PC-3 (cell line): ENCODE results near the gene MAP2K3. TPM values are rescaled to one million over a fixed set of nuclear protein-coding genes. Genes with fewer than 3 reads are reported as not detected.
"Not testable (repeated sequence)": the region's sequence is repeated elsewhere in the genome, so short reads cannot be mapped to it uniquely, and the experiment has no call there.

Source experiments
- ATAC-seq: fragments of 200-7000 bp; cut with Tn5 transposase; 2 replicates; pipeline ENCODE4 v1.9.1; 2020; ENCODE audit warnings: mild to moderate bottlenecking, moderate library complexity
- BruUV-seq: library from RNA; stranded (reverse); fragments of 400-500 nt; replicated peaks from 2 replicates; lab custom pipeline; 2021; lab: Mats Ljungman, UMichigan
- CTCF ChIA-PET: fragments of 300-600 bp; sonication (Branson Sonifier 250); formaldehyde crosslinking; loops from one replicate; lab custom pipeline; 2022; ENCODE audit warnings: antibody characterized with exemption; lab: Charles Lee
- POLR2A ChIA-PET: fragments of 300-600 bp; sonication (Branson Sonifier 250); formaldehyde crosslinking; loops from one replicate; lab custom pipeline; 2022; ENCODE audit warnings: antibody characterized with exemption; ENCODE audit not compliant: unreplicated experiment; lab: Charles Lee
- DNase-seq: peaks from one replicate; pipeline ENCODE4 v3.0.0-alpha.2; 2015
- H2AFZ ChIP-seq: fragments of 300-600 bp; sonication (generic); 2 replicates; pipeline ENCODE4 v1.6.0; 2016; ENCODE audit warnings: antibody characterized with exemption, low read length
- H3F3A ChIP-seq: fragments of 300-600 bp; sonication (generic); one replicate; pipeline ENCODE4 v1.6.0; 2017; ENCODE audit warnings: antibody characterized with exemption, low read length, control low read depth, mild to moderate bottlenecking; ENCODE audit not compliant: unreplicated experiment
- H3K27ac ChIP-seq: fragments of 300-600 bp; sonication (generic); 2 replicates; pipeline ENCODE4 v1.5.1; 2016; ENCODE audit warnings: mild to moderate bottlenecking, low read length
- H3K27me3 ChIP-seq: fragments of 300-600 bp; sonication (generic); 2 replicates; pipeline ENCODE4 v1.6.1; 2016; ENCODE audit warnings: low read length, mixed read lengths
- H3K36me3 ChIP-seq: fragments of 300-600 bp; sonication (generic); 2 replicates; pipeline ENCODE4 v1.6.1; 2016; ENCODE audit warnings: low read depth, mixed run types, low read length, mixed read lengths
- H3K4me1 ChIP-seq: fragments of 300-600 bp; sonication (generic); 2 replicates; pipeline ENCODE4 v1.5.1; 2016; ENCODE audit warnings: low read length; ENCODE audit not compliant: insufficient read depth
- H3K4me2 ChIP-seq: fragments of 300-600 bp; sonication (generic); 2 replicates; pipeline ENCODE4 v1.6.0; 2016; ENCODE audit warnings: low read length
- H3K4me3 ChIP-seq: fragments of 300-600 bp; sonication (generic); 2 replicates; pipeline ENCODE4 v1.5.1; 2016; ENCODE audit warnings: mild to moderate bottlenecking, low read length, mixed read lengths
- H3K79me2 ChIP-seq: fragments of 300-600 bp; sonication (generic); 2 replicates; pipeline ENCODE4 v1.6.1; 2017; ENCODE audit warnings: low read length, mixed read lengths
- H3K9ac ChIP-seq: fragments of 300-600 bp; sonication (generic); 2 replicates; pipeline ENCODE4 v1.6.0; 2016; ENCODE audit warnings: mild to moderate bottlenecking, low read length
- H3K9me2 ChIP-seq: fragments of 300-600 bp; sonication (generic); replicated peaks from 2 replicates; pipeline ENCODE4 v1.6.1; 2016; ENCODE audit warnings: mixed run types, low read length, mixed read lengths
- H3K9me3 ChIP-seq: fragments of 300-600 bp; sonication (generic); 2 replicates; pipeline ENCODE4 v1.6.1; 2016; ENCODE audit warnings: low read length, mixed read lengths
- H4K20me1 ChIP-seq: fragments of 300-600 bp; sonication (generic); 2 replicates; pipeline ENCODE4 v1.6.1; 2016; ENCODE audit warnings: low read length, mixed read lengths
- CTCF ChIP-seq: fragments of 300-600 bp; sonication (generic); conservative IDR thresholded peaks from 2 replicates; pipeline ENCODE4 v1.5.1; 2017; ENCODE audit warnings: antibody characterized with exemption, low read depth, mild to moderate bottlenecking, low read length
- EZH2 ChIP-seq: fragments of 300-600 bp; sonication (generic); IDR thresholded peaks from one replicate; pipeline ENCODE4 v1.6.1; 2017; ENCODE audit warnings: antibody characterized with exemption, mild to moderate bottlenecking, low read length; ENCODE audit not compliant: unreplicated experiment
- EZH2phosphoT487 ChIP-seq: fragments of 300-600 bp; sonication (generic); IDR thresholded peaks from 2 replicates; pipeline ENCODE4 v1.6.1; 2018; ENCODE audit warnings: mild to moderate bottlenecking, antibody characterized with exemption, low read length, borderline replicate concordance
- intact Hi-C: fragments of 100-400 bp; cut with micrococcal nuclease; formaldehyde crosslinking; loops from 2 replicates; pipeline ENCODE4 v1.9.0; 2023
- total RNA-seq: library from RNA; depleted of rRNA; stranded (reverse); fragments of >200 nt; gene quantifications from 2 replicates; pipeline ENCODE4 v1.2.3, GENCODE V29; 2014

Gene MAP2K3
- total RNA-seq, 1 experiment from 2014 or later: 54.0 TPM

- Histone ChIP-seq H3K4me3 (no peak overlapping the region), H3K9me2 (no peaks in the 10 kb centered on the region), H3F3A (no peaks in the 10 kb centered on the region), H3K36me3 (peaks cover 25% of the 10 kb centered on the region), H3K4me2 (no peak overlapping the region), H3K9me3 (no peaks in the 10 kb centered on the region), H4K20me1 (no peaks in the 10 kb centered on the region), H3K79me2 (no peaks in the 10 kb centered on the region), H3K4me1 (no peaks in the 10 kb centered on the region), H3K9ac (no peak overlapping the region), H2AFZ (no peak overlapping the region), H3K27ac (no peak overlapping the region), H3K27me3 (no peaks in the 10 kb centered on the region)
- ChIA-PET POLR2A (no interaction called here), CTCF (interaction anchor here (0.6 kb wide), 1 partner anchor 25 kb away, joined by 3 read pairs; no protein-coding TSS in a partner anchor)
- BruUV-seq: no TSS peak
- no peak for DNase-seq
- ATAC-seq: no peak
- intact Hi-C loops: no loop called here
- TF ChIP-seq CTCF (no peak), EZH2phosphoT487 (no peak), EZH2 (no peak)
Observed at GRCh38 chr17:21313320-21313719, 28.8 kb downstream of the MAP2K3 start.

GRCh38 chr17:21313761-21314160 lies 29.2 kb downstream of the MAP2K3 start:
- DNase-seq, H3K9me2 ChIP-seq, H3K4me3 ChIP-seq, POLR2A ChIA-PET, H3K9me3 ChIP-seq, H3K4me1 ChIP-seq, H3K4me2 ChIP-seq, intact Hi-C loops, H3K27ac ChIP-seq, H2AFZ ChIP-seq, H4K20me1 ChIP-seq, H3K9ac ChIP-seq, H3F3A ChIP-seq, ATAC-seq, H3K79me2 ChIP-seq, H3K27me3 ChIP-seq, BruUV-seq: not testable (repeated sequence)
- CTCF ChIA-PET: interaction anchor here (0.6 kb wide), 1 partner anchor 25 kb away, joined by 3 read pairs; no protein-coding TSS in a partner anchor
- H3K36me3 ChIP-seq: peaks cover 20% of the 10 kb centered on the region

- H3F3A ChIP-seq, DNase-seq, H3K27ac ChIP-seq, H3K9me2 ChIP-seq, H3K9ac ChIP-seq, H3K4me1 ChIP-seq, H4K20me1 ChIP-seq, BruUV-seq, CTCF ChIA-PET, ATAC-seq, H3K27me3 ChIP-seq, H3K4me2 ChIP-seq, POLR2A ChIA-PET, intact Hi-C loops, H3K79me2 ChIP-seq, H3K9me3 ChIP-seq, H3K4me3 ChIP-seq, H2AFZ ChIP-seq: not testable (repeated sequence)
- peaks cover 15% of the 10 kb centered on the region for H3K36me3 ChIP-seq
Observed at GRCh38 chr17:21314261-21314664, 29.8 kb downstream of the MAP2K3 start.

GRCh38 chr17:21314701-21315111 lies 30.2 kb downstream of the MAP2K3 start:
- POLR2A ChIA-PET: not testable (repeated sequence)

GRCh38 chr17:21315246-21316000 lies 30.9 kb downstream of the MAP2K3 start:
- CTCF ChIA-PET, H2AFZ ChIP-seq: not testable (repeated sequence)

More at GRCh38 chr17:21314701-21315111, 30.2 kb downstream of the MAP2K3 start:
- H3K79me2 ChIP-seq, CTCF ChIA-PET, BruUV-seq, H4K20me1 ChIP-seq, H3K27me3 ChIP-seq, H3K9me2 ChIP-seq, DNase-seq, H3K4me3 ChIP-seq, H3K27ac ChIP-seq, H3K9me3 ChIP-seq, H2AFZ ChIP-seq, ATAC-seq, H3K9ac ChIP-seq, H3K4me1 ChIP-seq, H3F3A ChIP-seq, H3K4me2 ChIP-seq: not testable (repeated sequence)
- peaks cover 15% of the 10 kb centered on the region for H3K36me3 ChIP-seq
- intact Hi-C loops: loop anchor here (5.0 kb wide), 1 partner anchor 198 kb away; no protein-coding TSS in a partner anchor

More at GRCh38 chr17:21315246-21316000, 30.9 kb downstream of the MAP2K3 start:
- H4K20me1 ChIP-seq, H3K9me2 ChIP-seq, H3K4me2 ChIP-seq, ATAC-seq, H3K4me1 ChIP-seq, H3K4me3 ChIP-seq, H3K79me2 ChIP-seq, POLR2A ChIA-PET, H3K9ac ChIP-seq, DNase-seq, H3K27ac ChIP-seq, H3F3A ChIP-seq, H3K27me3 ChIP-seq, H3K9me3 ChIP-seq, BruUV-seq: not testable (repeated sequence)
- intact Hi-C loops: loop anchor here (5.0 kb wide), 1 partner anchor 197 kb away; no protein-coding TSS in a partner anchor
- peaks cover 10% of the 10 kb centered on the region for H3K36me3 ChIP-seq
